ENCODE measurements around the gene RET.

Gene RET

GRCh38 chr10:43125274-43125845 lies 48.5 kb downstream of the RET start:
- Histone ChIP-seq H3K36me3 (ENCODE audit: control insufficient read depth, insufficient read depth, low read length) (no peaks in the 10 kb centered on the region), H3K9ac (ENCODE audit: low read length) (no peak overlapping the region), H3K27me3 (ENCODE audit: control insufficient read depth, insufficient read depth, low read length) (no peaks in the 10 kb centered on the region), H3K4me1 (ENCODE audit: control insufficient read depth, insufficient read depth, low read length) (no peaks in the 10 kb centered on the region), H3K27ac (ENCODE audit: low read depth, low read length) (no peak overlapping the region), H3K4me3 (ENCODE audit: low read length) (no peak overlapping the region)

DNA sequence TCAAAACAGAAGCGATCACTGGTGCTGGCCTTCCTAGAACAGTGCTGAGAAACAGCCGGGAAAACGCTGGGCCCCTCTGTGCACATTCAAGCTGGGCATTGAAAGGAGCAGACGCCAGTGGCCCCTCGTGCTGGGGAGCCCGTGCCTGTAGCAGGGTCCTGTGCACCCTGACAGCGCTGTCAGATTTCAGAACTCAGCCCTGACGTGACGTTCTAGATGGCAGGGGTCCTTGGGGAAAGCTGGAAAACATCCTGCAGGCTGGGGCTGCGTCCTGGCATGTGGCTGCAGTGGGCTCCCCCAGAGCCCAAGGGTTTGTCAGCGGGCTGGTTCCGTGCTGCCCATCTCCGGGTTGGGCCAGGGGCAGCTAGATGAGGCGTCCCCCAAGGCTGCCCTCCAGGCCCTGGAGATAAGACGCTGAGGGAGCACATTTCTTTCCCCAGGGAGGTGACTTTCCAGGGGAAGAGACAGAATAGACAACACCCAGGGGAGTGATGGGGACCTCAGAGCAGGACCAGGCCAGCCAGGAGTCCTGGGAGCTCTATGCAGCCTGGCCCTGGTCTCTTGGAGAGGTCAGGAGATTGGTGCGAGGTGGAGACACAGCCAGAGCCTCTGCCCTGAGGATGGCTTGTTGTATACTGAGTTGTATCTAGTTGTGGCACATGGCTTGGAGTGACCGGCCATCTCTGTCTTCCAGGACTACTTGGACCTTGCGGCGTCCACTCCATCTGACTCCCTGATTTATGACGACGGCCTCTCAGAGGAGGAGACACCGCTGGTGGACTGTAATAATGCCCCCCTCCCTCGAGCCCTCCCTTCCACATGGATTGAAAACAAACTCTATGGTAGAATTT lies 49.2 kb downstream of the RET start:
- Histone ChIP-seq H3K4me1 (ENCODE audit: control insufficient read depth, insufficient read depth, low read length) (no peaks in the 10 kb centered on the region), H3K4me3 (ENCODE audit: low read length) (no peak overlapping the region), H3K27me3 (ENCODE audit: control insufficient read depth, insufficient read depth, low read length) (no peaks in the 10 kb centered on the region), H3K27ac (ENCODE audit: low read depth, low read length) (no peak overlapping the region), H3K36me3 (ENCODE audit: control insufficient read depth, insufficient read depth, low read length) (no peaks in the 10 kb centered on the region), H3K9ac (ENCODE audit: low read length) (no peak overlapping the region)

- no peaks in the 10 kb centered on the region for H3K4me1 ChIP-seq (ENCODE audit: control insufficient read depth, insufficient read depth, low read length)
- H3K4me3 ChIP-seq (ENCODE audit: low read length) = no peak overlapping the region
- no peak overlapping the region for H3K27ac ChIP-seq (ENCODE audit: low read depth, low read length)
- no peaks in the 10 kb centered on the region for H3K36me3 ChIP-seq (ENCODE audit: control insufficient read depth, insufficient read depth, low read length)
- H3K27me3 ChIP-seq (ENCODE audit: control insufficient read depth, insufficient read depth, low read length) = no peaks in the 10 kb centered on the region
- no peak overlapping the region for H3K9ac ChIP-seq (ENCODE audit: low read length)
Observed at GRCh38 chr10:43126759-43127424, 50.0 kb downstream of the RET start.

GRCh38 chr10:43127442-43127841 lies 50.6 kb downstream of the RET start:
- H3K27ac ChIP-seq (ENCODE audit: low read depth, low read length) = no peak overlapping the region
- H3K4me3 ChIP-seq (ENCODE audit: low read length) = no peak overlapping the region
- no peaks in the 10 kb centered on the region for H3K36me3 ChIP-seq (ENCODE audit: control insufficient read depth, insufficient read depth, low read length)
- H3K27me3 ChIP-seq (ENCODE audit: control insufficient read depth, insufficient read depth, low read length) = no peaks in the 10 kb centered on the region
- H3K4me1 ChIP-seq (ENCODE audit: control insufficient read depth, insufficient read depth, low read length) = no peaks in the 10 kb centered on the region
- H3K9ac ChIP-seq (ENCODE audit: low read length) = no peak overlapping the region

- no peaks in the 10 kb centered on the region for H3K27me3 ChIP-seq (ENCODE audit: control insufficient read depth, insufficient read depth, low read length)
- H3K36me3 ChIP-seq (ENCODE audit: control insufficient read depth, insufficient read depth, low read length) = no peaks in the 10 kb centered on the region
- no peak overlapping the region for H3K27ac ChIP-seq (ENCODE audit: low read depth, low read length)
- no peak overlapping the region for H3K9ac ChIP-seq (ENCODE audit: low read length)
- no peaks in the 10 kb centered on the region for H3K4me1 ChIP-seq (ENCODE audit: control insufficient read depth, insufficient read depth, low read length)
- no peak overlapping the region for H3K4me3 ChIP-seq (ENCODE audit: low read length)
Observed at GRCh38 chr10:43128331-43128730, 51.5 kb downstream of the RET start.

- H3K27ac ChIP-seq (ENCODE audit: low read depth, low read length) = no peak overlapping the region
- H3K4me1 ChIP-seq (ENCODE audit: control insufficient read depth, insufficient read depth, low read length) = no peaks in the 10 kb centered on the region
- H3K36me3 ChIP-seq (ENCODE audit: control insufficient read depth, insufficient read depth, low read length) = no peaks in the 10 kb centered on the region
- H3K4me3 ChIP-seq (ENCODE audit: low read length) = no peak overlapping the region
- no peak overlapping the region for H3K9ac ChIP-seq (ENCODE audit: low read length)
- no peaks in the 10 kb centered on the region for H3K27me3 ChIP-seq (ENCODE audit: control insufficient read depth, insufficient read depth, low read length)
Observed at GRCh38 chr10:43128958-43129706, 52.3 kb downstream of the RET start.

- no peak overlapping the region for H3K4me3 ChIP-seq (ENCODE audit: low read length)
- no peak overlapping the region for H3K9ac ChIP-seq (ENCODE audit: low read length)
- no peaks in the 10 kb centered on the region for H3K27me3 ChIP-seq (ENCODE audit: control insufficient read depth, insufficient read depth, low read length)
- no peaks in the 10 kb centered on the region for H3K4me1 ChIP-seq (ENCODE audit: control insufficient read depth, insufficient read depth, low read length)
- H3K36me3 ChIP-seq (ENCODE audit: control insufficient read depth, insufficient read depth, low read length) = no peaks in the 10 kb centered on the region
- H3K27ac ChIP-seq (ENCODE audit: low read depth, low read length) = no peak overlapping the region
Observed at GRCh38 chr10:43130770-43131171, 53.9 kb downstream of the RET start.

DNA sequence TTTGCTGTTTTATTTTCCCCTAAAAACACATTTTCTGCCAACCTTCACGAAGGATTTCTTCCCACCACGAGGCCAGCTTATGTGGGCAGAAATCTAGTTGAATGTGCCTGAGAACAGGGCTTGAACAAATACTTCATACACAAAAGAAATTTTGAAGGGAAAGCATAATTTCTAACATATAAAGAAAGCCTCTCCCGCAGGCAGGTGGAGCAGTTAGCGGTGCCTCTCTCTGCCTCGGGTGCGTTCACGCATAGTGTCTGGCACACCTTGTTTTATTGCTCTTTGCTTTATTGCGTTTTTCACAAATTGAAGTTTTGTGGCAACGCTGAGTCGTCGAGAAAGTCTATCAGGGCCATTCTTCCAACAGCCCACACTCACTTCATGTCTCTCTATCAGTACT lies 54.4 kb downstream of the RET start:
- Histone ChIP-seq H3K4me1 (ENCODE audit: control insufficient read depth, insufficient read depth, low read length) (no peaks in the 10 kb centered on the region), H3K36me3 (ENCODE audit: control insufficient read depth, insufficient read depth, low read length) (no peaks in the 10 kb centered on the region), H3K4me3 (ENCODE audit: low read length) (no peak overlapping the region), H3K27ac (ENCODE audit: low read depth, low read length) (no peak overlapping the region), H3K9ac (ENCODE audit: low read length) (no peak overlapping the region), H3K27me3 (ENCODE audit: control insufficient read depth, insufficient read depth, low read length) (no peaks in the 10 kb centered on the region)

GRCh38 chr10:43131906-43132305 lies 55.0 kb downstream of the RET start:
- Histone ChIP-seq H3K27ac (ENCODE audit: low read depth, low read length) (no peak overlapping the region), H3K4me1 (ENCODE audit: control insufficient read depth, insufficient read depth, low read length) (no peaks in the 10 kb centered on the region), H3K9ac (ENCODE audit: low read length) (no peak overlapping the region), H3K27me3 (ENCODE audit: control insufficient read depth, insufficient read depth, low read length) (no peaks in the 10 kb centered on the region), H3K4me3 (ENCODE audit: low read length) (no peak overlapping the region), H3K36me3 (ENCODE audit: control insufficient read depth, insufficient read depth, low read length) (no peaks in the 10 kb centered on the region)

DNA sequence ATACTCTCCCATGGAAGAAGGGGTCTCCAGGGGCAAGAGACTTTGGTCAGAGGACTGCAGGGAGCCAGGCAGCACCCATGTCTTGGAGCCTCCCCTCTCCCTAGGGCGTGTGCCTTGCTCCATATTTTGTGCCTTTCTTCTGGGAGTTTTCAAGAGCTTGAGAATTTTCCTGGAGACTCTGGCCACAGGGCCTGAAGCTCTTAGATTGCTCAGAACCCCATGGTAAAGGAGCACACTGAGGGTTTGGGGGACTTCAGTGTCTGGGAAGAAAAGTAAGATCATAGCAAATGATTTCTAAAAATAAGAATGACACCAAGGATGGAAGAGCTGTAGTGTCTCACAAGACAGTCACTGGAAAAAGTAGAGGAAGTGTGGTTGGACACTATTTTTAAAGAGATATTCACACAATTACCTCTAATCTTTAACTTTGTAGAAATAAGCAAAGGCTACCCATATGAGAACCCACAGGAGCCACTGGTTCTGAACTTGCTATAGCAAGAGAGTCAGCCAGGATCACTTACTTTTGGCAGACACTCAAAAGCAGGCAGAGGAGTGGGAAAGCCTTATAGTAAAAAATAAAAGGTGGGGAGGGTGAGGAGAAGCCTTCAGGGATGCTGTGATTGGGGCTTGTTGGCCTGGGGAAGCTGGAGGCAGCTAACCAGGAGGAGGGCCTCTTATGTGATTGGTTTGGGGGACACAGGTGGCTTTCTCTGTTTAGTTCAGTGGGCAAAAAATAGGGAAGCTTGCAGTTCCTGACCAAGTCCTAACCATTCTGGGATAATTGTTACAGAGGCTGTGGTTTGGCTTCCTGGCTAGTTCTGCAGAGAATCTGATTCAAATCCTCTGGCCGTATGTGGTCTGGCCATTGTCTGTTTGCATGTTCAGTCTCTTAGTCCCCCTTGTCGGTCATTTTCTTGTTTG lies 56.3 kb downstream of the RET start:
- Histone ChIP-seq H3K36me3 (ENCODE audit: control insufficient read depth, insufficient read depth, low read length) (no peaks in the 10 kb centered on the region), H3K4me1 (ENCODE audit: control insufficient read depth, insufficient read depth, low read length) (no peaks in the 10 kb centered on the region), H3K27ac (ENCODE audit: low read depth, low read length) (no peak overlapping the region), H3K4me3 (ENCODE audit: low read length) (no peak overlapping the region), H3K27me3 (ENCODE audit: control insufficient read depth, insufficient read depth, low read length) (no peaks in the 10 kb centered on the region), H3K9ac (ENCODE audit: low read length) (no peak overlapping the region)

DNA sequence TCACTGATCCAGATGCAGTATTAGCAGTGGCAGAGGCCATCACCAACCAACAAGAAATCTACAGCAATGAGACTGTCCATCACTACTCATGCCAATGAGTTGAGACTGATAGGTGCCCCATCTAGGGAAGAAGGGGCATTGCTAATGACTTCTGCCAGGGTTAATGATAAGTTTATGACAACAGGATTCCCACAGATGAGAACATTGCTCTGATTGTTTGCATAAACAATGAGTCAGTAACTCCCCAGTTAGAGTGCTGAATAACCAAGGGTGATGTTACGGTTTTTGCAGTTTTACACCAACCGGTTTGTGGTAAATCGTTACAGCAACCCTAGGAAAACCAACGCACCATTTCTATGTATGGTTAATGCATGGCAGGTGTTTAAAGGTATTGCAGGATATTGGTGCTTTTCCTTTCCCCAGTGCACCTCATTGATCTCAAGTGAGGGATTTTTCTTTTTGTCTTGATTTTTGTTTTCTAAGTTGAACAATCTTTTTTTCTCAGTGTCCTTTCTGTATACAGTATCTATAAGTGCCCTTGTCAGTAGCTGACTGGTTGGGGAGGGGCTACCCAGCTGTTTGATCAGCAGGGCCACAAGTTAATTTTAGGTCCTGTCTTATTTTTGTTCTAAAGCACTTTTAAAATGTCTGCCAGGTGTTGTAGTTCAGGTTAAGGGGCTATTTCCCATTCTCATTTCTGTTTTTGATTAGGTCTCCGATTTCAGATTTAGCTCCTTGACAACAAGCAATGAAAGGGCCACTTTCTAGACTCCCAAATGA lies 57.4 kb downstream of the RET start:
- Histone ChIP-seq H3K27ac (ENCODE audit: low read depth, low read length) (no peak overlapping the region), H3K4me3 (ENCODE audit: low read length) (no peak overlapping the region), H3K4me1 (ENCODE audit: control insufficient read depth, insufficient read depth, low read length) (no peaks in the 10 kb centered on the region), H3K27me3 (ENCODE audit: control insufficient read depth, insufficient read depth, low read length) (no peaks in the 10 kb centered on the region), H3K36me3 (ENCODE audit: control insufficient read depth, insufficient read depth, low read length) (no peaks in the 10 kb centered on the region), H3K9ac (ENCODE audit: low read length) (no peak overlapping the region)
